PFSK-1 (cell line): ENCODE measurements around the gene SLC6A19.

Experiments
- FOXP2 ChIP-seq: optimal IDR thresholded peaks from 2 replicates; pipeline ENCODE3; 2011; ENCODE audit warnings: borderline replicate concordance, control low read depth, inconsistent platforms; ENCODE audit not compliant: insufficient read depth; ENCODE audit errors: extremely low read length, extremely low read depth
- POLR2AphosphoS5 ChIP-seq: IDR thresholded peaks from 2 replicates; pipeline ENCODE4 v1.6.1; 2012; ENCODE audit warnings: low read depth, mild to moderate bottlenecking, control low read depth, low read length, moderate library complexity
- REST ChIP-seq, 2 experiments: IDR thresholded peaks; 2 replicates each; pipeline versions ENCODE4 v1.6.1 to v1.8.0; 2011 to 2012; ENCODE audit warnings: low read depth in 2 of 2, low read length in 2 of 2, control low read depth in 1 of 2, inconsistent platforms in 1 of 2, mild to moderate bottlenecking in 1 of 2, moderate library complexity in 1 of 2; ENCODE audit not compliant: insufficient read depth in 1 of 2
- SIN3A ChIP-seq: IDR thresholded peaks from 2 replicates; pipeline ENCODE4 v1.6.1; 2012; ENCODE audit warnings: mild to moderate bottlenecking, low read length, moderate library complexity, borderline replicate concordance; ENCODE audit not compliant: insufficient read depth
- TAF1 ChIP-seq: IDR thresholded peaks from 2 replicates; pipeline ENCODE4 v1.6.1; 2012; ENCODE audit warnings: low read length, control low read depth, borderline replicate concordance; ENCODE audit not compliant: insufficient read depth

- TF ChIP-seq POLR2AphosphoS5 (no peak), REST (IDR thresholded peaks at IDR 0.05; ENCODE audit: insufficient read depth in 1 of 2, low read depth in 2 of 2, low read length in 2 of 2) (no peak), TAF1 (no peak), SIN3A (no peak), FOXP2 (no peak)
Observed at GRCh38 chr5:1152771-1153282, 48.6 kb upstream of the SLC6A19 start.
